Psoas muscle (tissue), 8 donors: ENCODE results near the gene ZNF212. TPM values are rescaled to one million over a fixed set of nuclear protein-coding genes. Genes with fewer than 3 reads are reported as not detected.

ENCODE experiments used
- ATAC-seq, 4 donors: fragments of 200-7000 bp; cut with Tn5 transposase; one replicate each; pipeline ENCODE4 v1.9.1; 2020; ENCODE audit warnings: moderate library complexity in 3 of 4, mild to moderate bottlenecking in 2 of 4
- DNase-seq, 2 donors: peaks; one replicate each; pipeline ENCODE4 v3.0.0-alpha.2; 2020
- H3K27ac ChIP-seq: fragments of 200-600 bp; one replicate; pipeline ENCODE4 v1.8.0; 2022
- H3K27me3 ChIP-seq, 3 donors: fragments of 200-600 bp in 1 of 3; one replicate each; pipeline versions ENCODE4 v1.6.1 to v1.8.0; 2013 to 2022; ENCODE audit warnings: low read length in 2 of 3, mild to moderate bottlenecking in 2 of 3, moderate library complexity in 1 of 3; ENCODE audit not compliant: insufficient read depth in 3 of 3
- H3K36me3 ChIP-seq, 2 donors: fragments of 200-600 bp in 1 of 2; one replicate each; pipeline versions ENCODE4 v1.6.1 to v1.8.0; 2013 to 2022; ENCODE audit warnings: low read depth in 1 of 2, mild to moderate bottlenecking in 1 of 2, moderate library complexity in 1 of 2; ENCODE audit not compliant: insufficient read depth in 1 of 2
- H3K4me1 ChIP-seq: fragments of 200-600 bp; one replicate; pipeline ENCODE4 v1.8.0; 2022
- H3K4me3 ChIP-seq: fragments of 200-600 bp; one replicate; pipeline ENCODE4 v1.8.0; 2022; ENCODE audit warnings: mild to moderate bottlenecking
- H3K9me3 ChIP-seq: fragments of 200-600 bp; one replicate; pipeline ENCODE4 v1.8.0; 2022
- CTCF ChIP-seq: fragments of 200-600 bp; IDR thresholded peaks from one replicate; pipeline ENCODE4 v1.8.0; 2022; ENCODE audit warnings: antibody characterized with exemption
- WGBS, 3 donors: extraction: QIAGEN DNeasy Blood & Tissue Kit; methylation state at CpG; one replicate each; pipeline versions ENCODE4 v1.1.6 to v1.1.7; 2013; 5-methylcytosine and 5-hydroxymethylcytosine counted together
- intact Hi-C, 2 donors: fragments of 100-400 bp; cut with DNase I; formaldehyde crosslinking; loops; one replicate each; pipeline versions ENCODE4 v1.11.0 to v1.14.2; 2022
- polyA plus RNA-seq, 3 donors: library from polyadenylated mRNA; stranded (reverse); fragments of 200-250 nt; gene quantifications; one replicate each; pipeline ENCODE4 v1.2.3, GENCODE V29; 2013
- total RNA-seq, 4 donors: library from RNA; stranded (reverse); fragmentation: NEBNext Ultra II Directional in 2 of 4; extraction: Animal tissue kit (Norgen Biotek cat#: 25700) in 2 of 4; gene quantifications; one replicate each; pipeline versions ENCODE4 v1.2.1 to v1.2.4, GENCODE V29; 2021 to 2023
- donor health status: healthy with polysubstance abuse.
- donor health status: DM: no; HTN: no; CAD: no; lungs with moderate emphysema.
- donor health status: Bipolar disorder and iron deficiency.
- donor health status: healthy.
- donor health status: DM: yes; HTN: yes; CAD: no.
- donor health status: DM: no; HTN: no; CAD: no.
- donor health status: DM: no; HTN: no; CAD: no.
- donor health status: DM: yes; HTN: yes; CAD: no.

The ZNF212 gene
- total and polyA plus RNA-seq, 7 donors: 3.1 to 6.4 (median 4.3) TPM

GRCh38 chr7:149198161-149198816, 41.2 kb upstream of the ZNF212 start:
- intact Hi-C loops: loop anchor here (5.0 kb wide), 1 partner anchor 39 kb away; the partner anchor contains the start of gene ZNF212 (in 2 of the 2)
- H3K4me1 ChIP-seq: peaks cover 15% of the 10 kb centered on the region
- no peak for TF ChIP-seq CTCF
- H3K27ac ChIP-seq: no peak overlapping the region
- H3K36me3 ChIP-seq: peaks cover 3 to 53% of the 10 kb centered on the region in 2 donors
- H3K9me3 ChIP-seq: no peaks in the 10 kb centered on the region
- H3K4me3 ChIP-seq: no peak overlapping the region
- H3K27me3 ChIP-seq: no peaks in the 10 kb centered on the region
- WGBS, 3 donors: 88 to 95% (median 92%) methylated on average over 22 of the region's 22 CpGs
- DNase-seq (peak in 1 of 2 donors; percentile 33), ATAC-seq (no peak)

- peaks cover 15% of the 10 kb centered on the region for H3K4me1 ChIP-seq
- intact Hi-C loops: loop anchor here (5.0 kb wide), 1 partner anchor 38 kb away; the partner anchor contains the start of gene ZNF212 (in 2 of the 2)
- no peaks in the 10 kb centered on the region for H3K27me3 ChIP-seq
- no peak for TF ChIP-seq CTCF
- no peaks in the 10 kb centered on the region for H3K9me3 ChIP-seq
- DNase-seq (peak in 1 of 2 donors; percentile 11), ATAC-seq (no peak)
- 91 to 97% (median 93%) methylated on average over 6 of the region's 6 CpGs for WGBS, 3 donors
- H3K36me3 ChIP-seq: peaks cover 3 to 64% of the 10 kb centered on the region in 2 donors
- H3K27ac ChIP-seq: no peak overlapping the region
- no peak overlapping the region for H3K4me3 ChIP-seq
Observed at GRCh38 chr7:149199234-149199995, 40.0 kb upstream of the ZNF212 start.

- DNase-seq (peak in 1 of 2 donors; percentile 10), ATAC-seq (peak in 3 of 4 donors; percentile 47 to 82 (median 71))
- no peak for TF ChIP-seq CTCF
- H3K27ac ChIP-seq: no peak overlapping the region
- H3K36me3 ChIP-seq: peaks cover 9 to 97% of the 10 kb centered on the region in 2 donors
- H3K4me1 ChIP-seq: peaks cover 5% of the 10 kb centered on the region
- WGBS, 3 donors: 72 to 76% (median 76%) methylated on average over 6 of the region's 6 CpGs
- no peaks in the 10 kb centered on the region for H3K27me3 ChIP-seq
- no peaks in the 10 kb centered on the region for H3K9me3 ChIP-seq
- H3K4me3 ChIP-seq: no peak overlapping the region
- intact Hi-C loops: no loop called here
Observed at GRCh38 chr7:149202831-149203231, 36.6 kb upstream of the ZNF212 start.

GRCh38 chr7:149205690-149206381, 33.6 kb upstream of the ZNF212 start:
- Histone ChIP-seq H3K4me3 (no peak overlapping the region), H3K4me1 (peaks cover 5% of the 10 kb centered on the region), H3K9me3 (no peaks in the 10 kb centered on the region), H3K27me3 (no peaks in the 10 kb centered on the region), H3K27ac (no peak overlapping the region), H3K36me3 (peaks cover 5 to 98% of the 10 kb centered on the region in 2 donors)
- no peak for TF ChIP-seq CTCF
- intact Hi-C loops: no loop called here
- DNase-seq: peak in 1 of 2 donors; percentile 17
- ATAC-seq: no peak
- WGBS, 3 donors: 82 to 86% (median 84%) methylated on average over 18 of the region's 18 CpGs
